Esophagus muscularis mucosa (tissue), 4 donors: ENCODE data around the gene GRIA4. TPM values are rescaled to one million over a fixed set of nuclear protein-coding genes. Genes with fewer than 3 reads are reported as not detected.

Source experiments
- DNase-seq: peaks from one replicate; pipeline ENCODE4 v3.0.0-alpha.2; 2017; ENCODE audit errors: extremely low spot score
- H3K27ac ChIP-seq, 4 donors: fragments of 200-600 bp; sonication (generic); replicated peaks in 1 of 4; 1 replicate in 3 of 4; 2 replicates in 1 of 4; pipeline ENCODE4 v1.5.1; 2016 to 2019; ENCODE audit warnings: mild to moderate bottlenecking in 1 of 4
- H3K27me3 ChIP-seq, 4 donors: fragments of 200-600 bp; sonication (generic); one replicate each; pipeline versions ENCODE4 v1.5.1 to v1.6.0; 2016 to 2019
- H3K36me3 ChIP-seq, 4 donors: fragments of 200-600 bp; sonication (generic); one replicate each; pipeline ENCODE4 v1.5.1; 2016 to 2019
- H3K4me1 ChIP-seq, 4 donors: fragments of 200-600 bp; sonication (generic); one replicate each; pipeline ENCODE4 v1.5.1; 2016 to 2019
- H3K4me3 ChIP-seq, 4 donors: fragments of 200-600 bp; sonication (generic); 1 replicate in 2 of 4; 2 replicates in 2 of 4; pipeline ENCODE4 v1.5.1; 2016 to 2019; ENCODE audit warnings: mild to moderate bottlenecking in 4 of 4, moderate library complexity in 1 of 4
- H3K9me3 ChIP-seq, 4 donors: fragments of 200-600 bp; sonication (generic); 1 replicate in 3 of 4; 2 replicates in 1 of 4; pipeline ENCODE4 v1.5.1; 2016 to 2019
- CTCF ChIP-seq, 3 experiments: fragments of 200-600 bp in 2 of 3; fragments of 450-650 bp in 1 of 3; sonication (generic) in 2 of 3; IDR thresholded peaks; one replicate each; pipeline ENCODE4 v1.5.1; 2017 to 2019; ENCODE audit warnings: antibody characterized with exemption in 3 of 3, mild to moderate bottlenecking in 2 of 3, moderate library complexity in 1 of 3
- EP300 ChIP-seq: sonication (generic); formaldehyde crosslinking; IDR thresholded peaks from one replicate; pipeline ENCODE4 v1.6.1; 2017; ENCODE audit warnings: antibody characterized with exemption
- POLR2A ChIP-seq: fragments of 450-650 bp; IDR thresholded peaks from one replicate; pipeline ENCODE4 v1.6.1; 2017; ENCODE audit warnings: antibody characterized with exemption, moderate library complexity, mild to moderate bottlenecking, low read depth
- POLR2AphosphoS5 ChIP-seq, 2 donors: sonication (generic); formaldehyde crosslinking; IDR thresholded peaks; one replicate each; pipeline ENCODE4 v1.6.1; 2017; ENCODE audit warnings: antibody characterized with exemption in 2 of 2
- WGBS: methylation state at CpG from one replicate; pipeline ENCODE4 v1.1.5; 2018; 5-methylcytosine and 5-hydroxymethylcytosine counted together
- intact Hi-C: fragments of 100-400 bp; cut with DNase I; formaldehyde crosslinking; loops from one replicate; pipeline ENCODE4 v1.15.1; 2023
- total RNA-seq, 4 donors: library from RNA; depleted of rRNA; stranded (reverse); fragments of >200 nt; gene quantifications; one replicate each; pipeline versions ENCODE4 v1.1.0 to v1.2.1, GENCODE V29; 2016

The GRIA4 gene
- total RNA-seq, 4 donors from 2014 or later: 0.33 TPM; not detected in 3

GRCh38 chr11:105612771-105613170, 2.9 kb downstream of the GRIA4 start:
- WGBS: 92% methylated on average over 4 of the region's 4 CpGs
- Histone ChIP-seq H3K27me3 (peaks cover 0 to 42% (median 15%) of the 10 kb centered on the region in 4 donors), H3K4me1 (peaks cover 14 to 28% (median 25%) of the 10 kb centered on the region in 4 donors), H3K9me3 (no peaks in the 10 kb centered on the region), H3K36me3 (no peaks in the 10 kb centered on the region), H3K4me3 (no peak overlapping the region), H3K27ac (no peak overlapping the region)
- intact Hi-C loops: no loop called here
- no peak for DNase-seq
- TF ChIP-seq CTCF (IDR thresholded peaks at IDR 0.05) (no peak), POLR2AphosphoS5 (IDR thresholded peaks at IDR 0.05) (no peak), POLR2A (no peak), EP300 (no peak)

GRCh38 chr11:105613183-105613582, 3.3 kb downstream of the GRIA4 start:
- Histone ChIP-seq H3K4me3 (no peak overlapping the region), H3K9me3 (no peaks in the 10 kb centered on the region), H3K27ac (no peak overlapping the region), H3K36me3 (no peaks in the 10 kb centered on the region), H3K4me1 (peaks cover 14 to 28% (median 25%) of the 10 kb centered on the region in 4 donors), H3K27me3 (peaks cover 0 to 42% (median 15%) of the 10 kb centered on the region in 4 donors)
- intact Hi-C loops: no loop called here
- TF ChIP-seq POLR2AphosphoS5 (IDR thresholded peaks at IDR 0.05): no peak
- no peak for TF ChIP-seq CTCF (IDR thresholded peaks at IDR 0.05)
- no peak for TF ChIP-seq POLR2A
- TF ChIP-seq EP300: no peak
- no peak for DNase-seq

- no peak overlapping the region for H3K27ac ChIP-seq
- intact Hi-C loops: no loop called here
- H3K9me3 ChIP-seq: no peaks in the 10 kb centered on the region
- no peak for DNase-seq
- no peaks in the 10 kb centered on the region for H3K36me3 ChIP-seq
- H3K27me3 ChIP-seq: peaks cover 0 to 3% (median 0%) of the 10 kb centered on the region in 4 donors
- H3K4me1 ChIP-seq: no peaks in the 10 kb centered on the region
- TF ChIP-seq POLR2A (no peak), POLR2AphosphoS5 (IDR thresholded peaks at IDR 0.05) (no peak), CTCF (IDR thresholded peaks at IDR 0.05) (no peak), EP300 (no peak)
- 95% methylated on average over 2 of the region's 2 CpGs for WGBS
- H3K4me3 ChIP-seq: no peak overlapping the region
Observed at GRCh38 chr11:105618343-105618955, 8.6 kb downstream of the GRIA4 start.

- peaks cover 0 to under 1% (median 0%) of the 10 kb centered on the region in 4 donors for H3K27me3 ChIP-seq
- H3K36me3 ChIP-seq: no peaks in the 10 kb centered on the region
- H3K4me1 ChIP-seq: no peaks in the 10 kb centered on the region
- no peak overlapping the region for H3K27ac ChIP-seq
- H3K9me3 ChIP-seq: no peaks in the 10 kb centered on the region
- no peak overlapping the region for H3K4me3 ChIP-seq
- intact Hi-C loops: no loop called here
- TF ChIP-seq POLR2AphosphoS5 (IDR thresholded peaks at IDR 0.05) (no peak), POLR2A (no peak), CTCF (IDR thresholded peaks at IDR 0.05) (no peak), EP300 (no peak)
- no peak for DNase-seq
Observed at GRCh38 chr11:105619556-105619955, 9.7 kb downstream of the GRIA4 start.

- DNase-seq: no peak
- H3K27me3 ChIP-seq: no peaks in the 10 kb centered on the region
- intact Hi-C loops: no loop called here
- TF ChIP-seq CTCF (IDR thresholded peaks at IDR 0.05): no peak
- no peak for TF ChIP-seq POLR2AphosphoS5 (IDR thresholded peaks at IDR 0.05)
- TF ChIP-seq POLR2A: no peak
- no peak for TF ChIP-seq EP300
- no peak overlapping the region for H3K4me3 ChIP-seq
- 70% methylated on average over 2 of the region's 2 CpGs for WGBS
- H3K36me3 ChIP-seq: no peaks in the 10 kb centered on the region
- H3K4me1 ChIP-seq: no peaks in the 10 kb centered on the region
- no peaks in the 10 kb centered on the region for H3K9me3 ChIP-seq
- H3K27ac ChIP-seq: no peak overlapping the region
Observed at GRCh38 chr11:105622016-105622415, 12.1 kb downstream of the GRIA4 start.
